Fibroblast of gingiva (primary cell): ENCODE measurements around the gene PEX16.
"Not testable (repeated sequence)": the region's sequence is repeated elsewhere in the genome, so short reads cannot be mapped to it uniquely, and the experiment has no call there.

Source experiments
- DNase-seq: peaks from one replicate; pipeline ENCODE4 v3.0.0-alpha.2; 2011; ENCODE audit warnings: low read depth

The PEX16 gene

DNA sequence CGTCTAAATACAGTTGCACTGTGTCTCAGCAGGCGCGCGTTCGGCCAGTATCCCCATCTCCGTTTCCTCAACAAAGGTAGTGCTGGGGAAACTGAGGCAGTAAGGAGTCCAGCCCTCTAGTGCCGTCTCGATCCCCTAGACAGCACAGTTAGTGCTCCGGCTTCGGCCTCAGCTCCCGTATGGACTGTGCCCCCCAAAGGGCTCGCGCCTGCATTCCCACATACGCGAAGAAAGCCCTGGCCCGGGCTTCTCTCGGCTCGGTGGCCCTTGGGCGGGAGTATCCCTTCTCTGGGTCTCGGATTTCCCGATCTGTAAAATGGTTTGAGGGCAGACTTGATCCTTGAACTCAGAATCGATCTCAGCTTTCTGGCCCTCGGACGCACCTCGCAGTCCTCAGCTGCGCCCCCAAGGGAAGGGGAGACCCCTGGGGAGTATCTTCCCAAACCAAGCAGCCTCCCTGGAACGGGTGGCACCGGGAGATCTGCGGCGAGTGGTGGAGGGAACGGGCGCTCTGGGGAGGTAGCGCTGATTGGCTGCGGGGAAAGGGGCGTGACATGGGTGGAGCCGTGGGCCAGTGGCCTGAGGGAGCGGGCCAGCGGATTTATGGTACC is 759 bp upstream of the PEX16 start:
- DNase-seq, result peak; percentile 62

DNA sequence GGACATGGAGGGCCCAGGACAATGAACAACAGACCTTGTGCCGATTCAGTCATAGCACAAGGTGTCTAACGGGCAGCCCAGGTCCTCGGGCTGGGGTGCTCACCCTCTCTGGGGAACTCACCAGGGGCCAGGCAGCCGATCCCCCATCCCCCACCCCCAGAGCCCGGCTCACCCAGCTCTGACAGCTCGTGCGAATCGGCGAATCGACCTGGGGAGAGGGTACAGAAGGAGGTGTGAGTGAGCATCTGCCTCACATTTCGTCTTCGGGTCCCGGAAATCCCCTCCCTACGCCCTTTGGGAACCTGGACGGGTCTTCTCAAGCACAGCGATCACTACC is 423 bp downstream of the PEX16 start:
- no peak for DNase-seq

DNA sequence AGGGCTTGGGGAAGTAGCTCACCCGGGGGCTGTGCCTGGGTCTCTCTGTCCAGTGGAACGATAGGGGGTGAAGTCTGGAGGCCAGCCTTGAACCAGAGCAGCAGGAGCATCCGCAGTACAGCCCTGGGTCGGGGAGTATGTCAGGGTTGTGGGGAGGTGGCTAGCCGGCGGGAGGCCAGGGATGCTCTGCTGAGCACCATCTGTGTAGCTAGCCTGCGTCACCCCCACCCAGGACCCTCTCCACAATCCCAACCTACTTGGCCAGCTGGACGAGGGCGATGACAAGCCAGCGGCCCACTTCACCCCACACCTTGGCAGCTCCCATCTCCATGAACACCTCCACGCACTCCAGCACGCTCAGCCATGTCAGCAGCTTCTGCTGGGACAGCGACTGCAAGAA is 2.2 kb downstream of the PEX16 start:
- no peak for DNase-seq

DNA sequence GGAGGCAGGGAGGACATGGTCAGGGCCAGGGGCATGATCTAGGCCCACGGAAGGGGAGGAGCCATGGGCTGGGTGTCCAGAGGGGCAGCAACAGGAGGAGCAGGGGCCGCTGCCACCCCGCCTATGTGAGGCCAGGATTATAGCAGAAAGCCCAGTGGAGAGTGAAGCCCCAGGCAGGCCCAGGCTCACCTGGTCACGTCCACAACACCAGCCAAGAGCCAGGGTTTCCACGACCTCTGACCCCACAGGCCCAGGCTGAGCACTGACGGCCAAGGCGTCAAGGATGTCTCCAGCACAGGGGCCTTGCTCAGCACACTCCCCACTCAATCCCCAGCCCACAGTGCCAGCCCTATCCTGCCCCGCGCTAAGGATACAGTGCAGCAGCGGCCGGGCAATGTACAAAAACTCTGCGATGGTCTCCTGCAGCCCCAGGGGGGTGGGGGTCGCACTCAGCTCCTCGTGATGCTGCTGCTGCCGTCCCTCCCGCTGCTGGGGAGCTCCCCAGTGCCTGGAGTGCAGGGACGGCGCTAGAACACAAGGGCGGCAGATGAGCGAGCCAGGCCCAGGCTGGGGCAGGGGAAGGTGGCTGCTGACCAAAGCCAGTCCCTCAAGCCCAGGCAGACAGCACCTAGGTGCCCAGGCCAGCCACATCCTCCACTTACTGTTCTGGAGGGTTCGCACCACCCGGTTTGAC is 3.6 kb downstream of the PEX16 start:
- DNase-seq, result no peak

DNA sequence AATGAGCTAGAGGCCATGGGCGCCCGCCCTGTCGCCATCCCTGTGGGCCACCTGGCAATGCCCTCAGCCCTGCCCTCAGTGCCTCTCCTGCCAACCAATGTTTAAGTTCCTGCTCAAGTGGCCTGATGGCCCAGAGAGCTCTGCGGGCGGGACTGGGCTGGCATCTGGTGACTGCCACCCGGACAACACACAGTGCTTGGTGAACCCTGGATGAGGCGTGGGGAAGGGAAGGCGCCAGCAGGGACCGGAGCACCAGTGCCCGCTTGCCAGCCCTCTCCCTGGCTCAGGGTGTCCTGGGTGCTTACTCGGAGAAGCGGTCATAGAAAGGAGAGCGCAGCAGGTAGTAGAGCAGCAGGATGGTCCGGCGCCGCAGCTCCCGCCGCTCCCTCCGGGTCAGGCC is 4.2 kb downstream of the PEX16 start:
- DNase-seq, result no peak

DNA sequence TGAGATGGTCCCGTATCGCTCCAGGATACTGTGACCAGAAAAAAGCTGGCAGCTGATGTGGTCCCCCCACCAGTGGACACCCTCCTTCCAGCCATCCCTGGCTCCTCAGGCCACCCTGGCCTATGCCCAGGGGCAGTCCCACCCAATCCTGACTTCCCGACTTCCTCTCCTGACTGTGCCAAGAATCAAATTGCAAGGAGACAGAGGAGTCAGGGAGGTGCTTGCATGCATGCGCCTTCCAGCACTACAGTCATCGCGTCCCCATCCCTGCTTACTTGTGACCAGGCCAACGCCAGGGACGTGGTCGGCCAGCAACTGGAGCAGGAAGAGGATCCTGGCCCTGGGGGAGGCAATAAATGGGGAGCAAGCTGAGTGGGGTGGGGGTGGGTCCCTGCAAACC is 7.1 kb downstream of the PEX16 start:
- DNase-seq, result no peak

DNA sequence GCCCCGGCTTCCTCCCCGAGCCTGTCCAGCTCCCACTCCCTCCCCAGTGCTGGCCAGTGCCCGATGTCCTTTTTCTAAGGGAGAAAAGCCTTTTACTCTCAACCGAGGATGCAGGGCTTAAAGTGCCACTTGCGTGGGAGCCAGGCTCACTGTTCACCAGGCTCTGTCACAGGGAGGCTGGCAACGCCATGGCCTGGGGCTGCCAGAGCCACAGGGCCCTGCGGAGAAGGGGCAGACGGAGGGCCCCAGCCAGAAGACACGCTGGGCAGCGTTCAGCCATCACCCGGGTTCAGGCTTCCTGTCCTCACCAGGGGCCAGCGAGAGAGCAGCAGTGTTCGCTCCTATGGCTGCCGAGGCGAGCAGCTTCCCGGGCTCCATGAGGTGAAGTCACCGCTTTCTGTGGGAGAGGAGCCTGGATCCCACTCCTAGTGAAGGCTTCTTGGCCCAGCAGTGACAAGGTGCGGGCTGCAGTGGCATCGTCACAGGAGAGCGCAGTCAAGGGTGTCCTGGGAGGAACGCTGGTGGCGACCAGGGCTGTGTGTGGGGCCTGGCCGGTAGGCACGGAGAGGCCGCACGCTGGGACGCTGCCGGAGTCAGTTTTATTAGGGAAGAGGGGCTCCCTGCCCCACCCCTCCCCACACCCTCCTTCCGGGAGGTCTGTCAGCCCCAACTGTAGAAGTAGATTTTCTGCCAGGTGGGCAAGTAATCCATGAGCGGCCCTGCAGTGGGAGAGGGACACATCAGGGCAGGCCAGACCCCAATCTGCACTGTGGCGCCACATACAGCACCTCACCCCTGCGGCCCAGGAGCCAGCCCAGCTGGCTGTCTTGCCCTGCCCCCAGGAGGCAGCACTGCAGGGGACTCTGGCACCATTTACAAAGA is 7.8 kb downstream of the PEX16 start:
- no peak for DNase-seq

DNA sequence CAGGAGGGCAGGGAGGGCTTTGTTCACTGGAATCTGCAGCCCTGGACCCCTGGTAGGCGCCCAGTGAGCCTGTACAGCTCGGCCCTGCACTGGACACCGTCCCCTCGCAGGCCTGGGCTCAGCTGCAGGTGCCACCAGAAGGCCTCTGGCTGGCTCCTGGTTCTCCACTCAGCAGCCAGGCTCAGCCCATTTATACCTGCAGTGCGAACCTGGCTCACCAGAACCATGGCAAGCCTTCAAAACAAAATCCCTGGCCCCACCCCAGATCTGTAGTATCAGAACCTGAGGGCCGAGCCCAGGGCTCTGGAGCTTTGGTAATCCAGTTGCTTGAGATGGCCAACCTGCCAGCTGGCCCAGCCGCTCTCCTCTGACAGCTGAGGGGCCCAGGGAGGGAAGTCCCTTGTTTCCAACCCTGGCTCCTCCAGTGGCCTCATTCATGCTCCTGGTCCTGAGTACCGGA is 9.7 kb downstream of the PEX16 start:
- DNase-seq, result no peak

DNA sequence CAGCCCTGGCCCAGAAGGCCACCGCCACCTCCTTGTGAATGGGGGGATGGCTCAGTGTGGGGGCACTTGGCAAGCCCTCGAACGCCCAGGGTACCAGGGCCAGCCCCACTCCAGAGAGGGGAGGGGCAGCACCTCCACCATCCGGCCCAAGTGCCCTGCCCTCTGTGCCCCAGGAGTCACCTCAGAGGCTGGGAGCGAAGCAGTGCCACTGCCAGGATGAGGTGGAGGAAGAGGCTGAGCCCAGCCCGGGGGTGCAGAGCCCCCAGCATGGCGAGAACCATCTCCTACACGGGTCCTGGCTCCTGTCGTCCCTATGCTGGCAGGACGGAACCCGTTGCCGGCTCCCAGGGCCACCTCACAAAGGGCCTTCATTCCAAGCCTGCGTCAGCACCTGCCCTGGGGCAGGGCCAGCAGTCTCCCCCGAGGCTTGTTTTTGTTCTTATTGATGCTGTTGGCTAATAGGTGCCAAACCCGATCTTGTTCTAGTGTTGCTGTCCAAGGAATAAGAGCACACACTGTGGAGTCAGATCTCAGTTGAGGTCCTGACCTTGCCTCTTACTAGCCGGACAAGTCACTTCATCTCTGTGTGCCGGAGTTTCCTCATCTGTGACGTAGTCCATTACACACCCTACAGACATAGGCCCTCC is 10.6 kb downstream of the PEX16 start, which contains the start of gene FREY1:
Gene FREY1 (minus strand): TSS at position 307 of the 647 bp plus-strand sequence. CDS start 26 bp downstream, at position 281.
- DNase-seq, result peak; percentile 22

DNA sequence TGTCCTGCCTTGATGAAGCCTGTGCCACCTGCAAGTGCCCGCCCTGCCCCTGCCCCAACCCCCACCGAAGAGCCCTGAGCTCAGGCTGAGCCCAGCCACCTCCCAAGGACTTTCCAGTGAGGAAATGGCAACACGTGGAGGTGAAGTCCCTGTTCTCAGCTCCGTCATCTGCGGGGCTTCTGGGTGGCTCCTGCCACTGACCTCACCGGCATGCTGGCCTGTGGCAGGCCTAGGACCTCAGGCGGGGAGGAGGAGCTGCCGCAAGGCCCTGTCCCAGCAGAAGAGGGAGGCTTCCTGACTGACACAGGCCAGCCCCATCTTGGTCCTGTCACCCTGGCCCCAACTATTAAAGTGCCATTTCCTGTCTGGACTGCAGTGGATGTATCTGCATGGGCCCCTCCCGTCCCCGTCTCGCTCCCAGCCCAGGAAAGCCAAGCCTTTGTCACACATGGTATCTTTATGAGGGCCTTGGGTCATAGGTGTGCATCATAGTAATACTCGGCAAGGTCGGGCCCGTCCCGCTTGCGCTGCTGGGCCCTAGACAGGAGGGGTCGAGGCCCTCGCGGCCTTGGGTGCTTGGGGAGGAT is 11.5 kb downstream of the PEX16 start:
- DNase-seq, result no peak

DNA sequence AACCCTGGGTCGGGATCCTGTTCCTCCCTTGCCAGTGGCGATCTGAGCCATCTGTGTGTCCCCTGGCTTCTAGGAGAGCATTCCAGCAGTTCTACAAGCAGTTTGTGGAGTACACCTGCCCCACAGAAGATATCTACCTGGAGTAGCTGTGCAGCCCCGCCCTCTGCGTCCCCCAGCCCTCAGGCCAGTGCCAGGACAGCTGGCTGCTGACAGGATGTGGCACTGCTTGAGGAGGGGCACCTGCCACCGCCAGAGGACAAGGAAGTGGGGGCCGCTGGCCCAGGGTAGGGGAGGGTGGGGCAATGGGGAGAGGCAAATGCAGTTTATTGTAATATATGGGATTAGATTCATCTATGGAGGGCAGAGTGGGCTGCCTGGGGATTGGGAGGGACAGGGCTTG is 12.1 kb downstream of the PEX16 start:
- not testable (repeated sequence) for DNase-seq

DNA sequence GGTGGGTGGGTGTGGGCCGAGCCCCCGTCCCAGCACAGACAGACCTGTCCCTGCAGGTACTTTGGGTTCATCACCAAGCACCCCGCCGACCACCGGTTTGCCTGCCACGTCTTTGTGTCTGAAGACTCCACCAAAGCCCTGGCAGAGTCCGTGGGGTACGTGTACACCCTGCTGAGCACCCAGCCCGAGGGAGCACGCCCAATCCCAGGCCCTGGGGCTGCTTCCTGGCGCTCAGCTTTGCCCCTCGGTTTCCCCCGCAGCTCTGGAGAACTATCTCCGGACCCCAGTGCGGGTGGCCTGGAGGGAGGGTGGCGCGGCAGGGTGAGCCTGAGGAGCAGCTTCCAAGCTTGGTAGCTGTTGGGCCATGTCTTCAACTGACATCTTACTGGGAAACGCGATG is 12.6 kb downstream of the PEX16 start:
- DNase-seq, result no peak

DNA sequence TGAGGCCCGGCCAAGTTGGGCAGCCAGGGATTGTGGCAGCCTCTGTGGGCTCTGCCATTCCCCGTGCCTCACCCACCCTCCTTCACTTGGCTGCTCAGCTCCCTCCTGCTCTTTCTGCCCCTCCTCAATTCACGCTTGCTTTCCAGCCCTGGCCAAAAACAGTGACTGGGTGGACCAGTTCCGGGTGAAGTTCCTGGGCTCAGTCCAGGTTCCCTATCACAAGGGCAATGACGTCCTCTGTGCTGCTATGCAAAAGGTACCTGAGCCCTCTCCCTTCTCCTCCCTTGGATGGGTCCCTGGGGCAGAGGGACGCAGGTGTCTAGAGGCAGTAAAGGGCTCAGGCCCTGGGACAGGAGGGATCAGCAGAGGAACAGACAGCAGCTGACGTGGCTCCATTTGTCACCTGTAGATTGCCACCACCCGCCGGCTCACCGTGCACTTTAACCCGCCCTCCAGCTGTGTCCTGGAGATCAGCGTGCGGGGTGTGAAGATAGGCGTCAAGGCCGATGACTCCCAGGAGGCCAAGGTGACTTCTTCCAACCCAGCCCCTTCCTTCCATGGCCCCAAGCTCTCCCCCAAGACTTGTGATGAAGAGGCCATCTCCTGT is 13.3 kb downstream of the PEX16 start:
- no peak for DNase-seq

DNA sequence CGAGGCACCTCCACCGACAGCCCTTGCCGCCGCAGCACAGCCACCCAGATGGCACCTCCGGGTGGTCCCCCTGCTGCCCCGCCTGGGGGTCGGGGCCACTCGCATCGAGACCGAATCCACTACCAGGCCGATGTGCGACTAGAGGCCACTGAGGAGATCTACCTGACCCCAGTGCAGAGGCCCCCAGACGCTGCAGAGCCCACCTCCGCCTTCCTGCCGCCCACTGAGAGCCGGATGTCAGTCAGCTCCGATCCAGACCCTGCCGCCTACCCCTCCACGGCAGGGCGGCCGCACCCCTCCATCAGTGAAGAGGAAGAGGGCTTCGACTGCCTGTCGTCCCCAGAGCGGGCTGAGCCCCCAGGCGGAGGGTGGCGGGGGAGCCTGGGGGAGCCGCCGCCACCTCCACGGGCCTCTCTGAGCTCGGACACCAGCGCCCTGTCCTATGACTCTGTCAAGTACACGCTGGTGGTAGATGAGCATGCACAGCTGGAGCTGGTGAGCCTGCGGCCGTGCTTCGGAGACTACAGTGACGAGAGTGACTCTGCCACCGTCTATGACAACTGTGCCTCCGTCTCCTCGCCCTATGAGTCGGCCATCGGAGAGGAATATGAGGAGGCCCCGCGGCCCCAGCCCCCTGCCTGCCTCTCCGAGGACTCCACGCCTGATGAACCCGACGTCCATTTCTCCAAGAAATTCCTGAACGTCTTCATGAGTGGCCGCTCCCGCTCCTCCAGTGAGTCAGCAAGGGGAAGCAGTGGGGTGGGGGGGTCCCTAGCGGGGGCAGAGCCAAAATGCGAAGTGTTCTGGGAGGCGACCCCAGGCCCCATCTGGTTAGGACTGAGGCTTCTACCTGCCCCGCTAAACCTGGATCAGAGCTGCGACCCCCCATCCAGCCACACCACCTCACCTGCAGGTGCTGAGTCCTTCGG is 15.0 kb downstream of the PEX16 start:
- no peak for DNase-seq

DNA sequence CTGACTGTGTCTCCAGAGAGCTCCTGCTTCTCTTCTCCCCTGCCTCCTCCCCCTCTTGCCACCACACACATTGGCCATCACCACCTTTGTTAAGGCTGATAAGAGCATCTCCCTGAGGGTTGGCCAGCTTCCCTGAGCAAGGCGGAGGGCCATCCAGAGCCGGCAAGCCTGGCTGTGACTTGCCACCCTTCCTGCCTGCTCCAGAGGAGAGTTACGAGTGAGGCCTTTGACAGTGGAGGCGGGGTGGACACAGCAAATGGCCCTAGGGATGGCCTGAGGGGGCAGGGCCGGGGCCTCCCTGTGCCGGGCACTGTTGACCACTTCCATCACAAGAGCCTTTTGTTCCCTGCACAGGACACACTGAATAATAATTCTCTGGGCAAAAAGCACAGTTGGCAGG is 16.1 kb downstream of the PEX16 start:
- DNase-seq, result no peak

DNA sequence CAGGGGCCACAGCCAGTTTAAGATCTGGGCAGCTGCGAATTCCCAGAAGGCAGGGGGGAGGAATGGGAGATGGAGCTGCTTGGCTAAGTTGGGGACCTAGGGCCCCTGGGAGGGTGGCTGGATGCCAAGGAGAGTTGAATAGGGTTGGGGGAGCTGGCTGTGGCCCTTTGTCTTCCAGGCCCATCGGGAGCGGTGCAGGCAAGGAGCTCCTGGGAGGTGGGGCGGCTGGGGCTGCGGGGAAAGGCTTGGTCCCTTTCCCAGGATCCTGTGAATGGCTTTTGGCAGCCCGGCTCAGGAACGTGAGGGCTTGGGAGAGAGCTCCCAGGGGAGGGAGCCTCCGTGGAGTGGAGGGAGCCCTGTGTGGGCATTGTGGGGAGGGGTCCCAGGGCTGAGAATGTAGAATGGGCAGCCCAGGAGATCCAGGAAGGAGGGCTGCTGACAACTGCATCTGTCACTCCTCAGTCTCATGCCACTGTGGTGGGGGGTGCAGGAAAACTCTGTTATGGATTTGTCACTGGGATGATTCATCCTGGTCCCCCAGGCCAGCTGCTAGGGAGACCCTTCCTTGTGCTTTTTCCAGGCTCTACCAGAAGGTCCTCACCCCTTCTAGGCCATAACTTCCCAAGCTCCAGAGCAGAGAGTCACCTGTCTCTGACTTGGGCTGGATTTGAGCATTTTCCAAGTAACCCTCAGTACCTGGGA is 16.6 kb downstream of the PEX16 start:
- no peak for DNase-seq

DNA sequence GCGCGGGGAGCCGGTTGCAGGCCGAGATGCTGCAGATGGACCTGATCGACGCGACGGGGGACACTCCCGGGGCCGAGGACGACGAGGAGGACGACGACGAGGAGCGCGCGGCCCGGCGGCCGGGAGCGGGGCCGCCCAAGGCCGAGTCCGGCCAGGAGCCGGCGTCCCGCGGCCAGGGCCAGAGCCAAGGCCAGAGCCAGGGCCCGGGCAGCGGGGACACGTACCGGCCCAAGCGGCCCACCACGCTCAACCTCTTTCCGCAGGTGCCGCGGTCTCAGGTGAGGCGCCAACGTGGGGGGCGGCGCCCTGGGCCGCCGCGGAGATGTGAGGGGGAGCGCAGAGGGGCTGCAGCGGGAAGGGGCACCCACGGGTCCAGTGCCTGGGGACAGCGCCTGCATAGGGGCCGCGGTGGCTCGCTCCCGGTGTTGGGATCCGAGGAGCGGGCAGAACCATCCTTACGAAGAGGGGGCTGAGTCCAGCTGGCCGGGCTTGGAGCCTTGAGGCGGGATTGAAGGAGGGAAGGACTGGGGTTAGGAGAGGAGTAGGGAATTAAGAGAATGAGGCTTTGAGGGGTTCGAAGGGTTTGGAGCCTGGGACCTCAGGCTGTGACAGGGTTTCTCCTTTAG is 17.4 kb downstream of the PEX16 start:
- not testable (repeated sequence) for DNase-seq

DNA sequence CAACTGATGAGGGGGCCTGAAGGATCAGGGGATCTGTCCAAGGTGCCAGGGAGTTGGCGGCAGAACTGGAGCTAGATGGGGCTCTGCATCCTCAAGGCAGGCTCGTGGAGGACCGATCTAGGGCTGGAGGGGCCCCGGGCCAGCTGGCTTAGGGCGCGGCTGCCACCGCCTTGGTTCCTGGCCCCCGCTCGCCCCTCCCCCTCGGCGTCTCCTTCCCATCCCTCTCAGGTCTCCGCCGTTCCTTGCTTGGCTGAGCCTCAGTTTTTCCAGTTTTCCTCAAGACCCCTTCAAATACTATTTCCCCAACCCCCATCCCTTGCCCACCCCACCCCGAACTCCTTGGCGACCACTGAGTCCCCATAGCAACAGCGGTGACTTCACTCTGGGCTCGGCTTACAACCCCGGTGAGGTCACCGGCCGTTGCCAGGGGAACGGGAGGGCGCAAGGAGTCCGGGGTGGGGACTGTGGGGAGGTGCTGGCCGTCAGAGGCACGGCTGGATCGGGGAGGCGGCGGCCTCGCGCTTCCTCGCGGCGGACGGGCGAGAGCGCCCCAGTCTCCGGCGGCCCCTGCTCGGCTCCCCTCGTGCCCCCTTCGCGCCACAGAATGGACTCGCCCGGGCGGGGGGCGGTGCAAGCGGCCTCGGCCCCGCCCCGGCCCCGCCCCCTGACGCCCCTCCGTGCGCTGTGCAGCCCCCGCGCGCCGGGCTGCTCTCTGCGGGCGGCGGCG is 18.1 kb downstream of the PEX16 start:
- peak; percentile 84 for DNase-seq

DNA sequence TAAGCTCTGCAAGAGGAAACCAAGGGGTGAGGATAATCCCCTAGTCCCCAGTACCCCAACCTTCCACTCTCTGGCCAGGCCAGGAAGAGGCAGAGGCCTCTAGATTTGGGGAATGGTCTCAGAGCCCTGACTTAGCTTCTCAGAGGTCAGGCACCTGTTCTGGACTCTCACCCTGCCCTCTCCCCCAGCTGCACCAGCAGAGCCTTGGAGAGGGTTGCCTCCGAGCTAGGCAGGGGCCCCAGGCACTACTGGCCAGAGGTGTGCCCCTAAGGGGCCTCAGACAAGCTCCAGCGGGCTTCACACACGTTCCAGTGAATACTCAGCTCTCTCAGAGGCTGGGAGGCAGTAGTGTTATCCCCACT is 18.6 kb downstream of the PEX16 start:
- no peak for DNase-seq
